ENCODE results near the gene FAM193A.

DNA sequence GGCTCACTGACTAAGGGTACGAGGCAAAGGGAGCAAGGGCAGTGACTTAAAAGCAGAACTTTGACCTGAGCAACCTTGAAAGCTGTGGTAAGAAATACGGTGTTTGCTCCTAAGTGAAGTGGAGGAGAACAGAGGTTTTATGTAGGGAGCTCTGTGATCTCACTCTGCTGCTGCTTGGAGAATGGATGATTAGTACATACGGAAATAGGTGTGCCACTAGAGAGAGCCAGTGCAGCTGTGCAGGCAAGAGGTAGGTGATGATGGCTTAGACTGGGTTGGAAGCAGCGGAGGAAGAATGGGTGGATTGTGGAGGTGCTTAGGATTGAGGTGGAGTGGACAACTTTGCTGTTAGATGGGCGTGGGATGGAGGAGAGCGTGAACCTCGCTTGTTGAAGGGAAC lies 85.0 kb downstream of the FAM193A start:
- TF ChIP-seq GATA3 (IDR thresholded peaks at IDR 0.05; ENCODE audit: low read depth, low read length), result no peak
- TF ChIP-seq GATA2 (IDR thresholded peaks at IDR 0.05; ENCODE audit: low read depth, low read length), result no peak

Data from SH-SY5Y (cell line).